ENCODE measurements around the gene PPARD. TPM values are rescaled to one million over a fixed set of nuclear protein-coding genes. Genes with fewer than 3 reads are reported as not detected.

Gene PPARD
- total RNA-seq, 1 donor: 8.1 TPM

- H3K4me3 ChIP-seq (ENCODE audit: low read length): no peak overlapping the region
- H3K27me3 ChIP-seq (ENCODE audit: insufficient read depth, low read length): no peaks in the 10 kb centered on the region
- H3K9me3 ChIP-seq (ENCODE audit: low read depth, low read length): no peaks in the 10 kb centered on the region
- peaks cover 16% of the 10 kb centered on the region for H3K4me1 ChIP-seq (ENCODE audit: insufficient read depth, low read length)
Observed at GRCh38 chr6:35359744-35360348, 17.5 kb downstream of the PPARD start.

- Histone ChIP-seq H3K4me3 (ENCODE audit: low read length) (no peak overlapping the region), H3K9me3 (ENCODE audit: low read depth, low read length) (no peaks in the 10 kb centered on the region), H3K4me1 (ENCODE audit: insufficient read depth, low read length) (peaks cover 16% of the 10 kb centered on the region), H3K27me3 (ENCODE audit: insufficient read depth, low read length) (no peaks in the 10 kb centered on the region)
Observed at GRCh38 chr6:35360349-35361138, 18.2 kb downstream of the PPARD start.

GRCh38 chr6:35362200-35362599 lies 19.8 kb downstream of the PPARD start:
- H3K4me1 ChIP-seq (ENCODE audit: insufficient read depth, low read length): peaks cover 16% of the 10 kb centered on the region
- H3K9me3 ChIP-seq (ENCODE audit: low read depth, low read length): no peaks in the 10 kb centered on the region
- no peaks in the 10 kb centered on the region for H3K27me3 ChIP-seq (ENCODE audit: insufficient read depth, low read length)
- no peak overlapping the region for H3K4me3 ChIP-seq (ENCODE audit: low read length)

- H3K27me3 ChIP-seq (ENCODE audit: insufficient read depth, low read length): no peaks in the 10 kb centered on the region
- H3K4me1 ChIP-seq (ENCODE audit: insufficient read depth, low read length): peaks cover 21% of the 10 kb centered on the region
- no peak overlapping the region for H3K4me3 ChIP-seq (ENCODE audit: low read length)
Observed at GRCh38 chr6:35363293-35363750, 21.0 kb downstream of the PPARD start.

GRCh38 chr6:35365594-35366203 lies 23.3 kb downstream of the PPARD start:
- Histone ChIP-seq H3K4me3 (ENCODE audit: low read length) (no peak overlapping the region), H3K9me3 (ENCODE audit: low read depth, low read length) (no peaks in the 10 kb centered on the region), H3K4me1 (ENCODE audit: insufficient read depth, low read length) (peaks cover 45% of the 10 kb centered on the region), H3K27me3 (ENCODE audit: insufficient read depth, low read length) (no peaks in the 10 kb centered on the region)

More at GRCh38 chr6:35363293-35363750, 21.0 kb downstream of the PPARD start:
- no peaks in the 10 kb centered on the region for H3K9me3 ChIP-seq (ENCODE audit: low read depth, low read length)

- Histone ChIP-seq H3K4me3 (ENCODE audit: low read length) (no peak overlapping the region), H3K27me3 (ENCODE audit: insufficient read depth, low read length) (no peaks in the 10 kb centered on the region), H3K9me3 (ENCODE audit: low read depth, low read length) (no peaks in the 10 kb centered on the region), H3K4me1 (ENCODE audit: insufficient read depth, low read length) (peaks cover 50% of the 10 kb centered on the region)
Observed at GRCh38 chr6:35366204-35366596, 23.8 kb downstream of the PPARD start.

GRCh38 chr6:35367646-35368037 lies 25.3 kb downstream of the PPARD start:
- Histone ChIP-seq H3K4me1 (ENCODE audit: insufficient read depth, low read length) (peaks cover 59% of the 10 kb centered on the region), H3K4me3 (ENCODE audit: low read length) (no peak overlapping the region), H3K27me3 (ENCODE audit: insufficient read depth, low read length) (no peaks in the 10 kb centered on the region)

GRCh38 chr6:35368038-35368887 lies 25.9 kb downstream of the PPARD start:
- Histone ChIP-seq H3K27me3 (ENCODE audit: insufficient read depth, low read length) (no peaks in the 10 kb centered on the region), H3K4me1 (ENCODE audit: insufficient read depth, low read length) (peaks cover 56% of the 10 kb centered on the region), H3K4me3 (ENCODE audit: low read length) (no peak overlapping the region), H3K9me3 (ENCODE audit: low read depth, low read length) (no peaks in the 10 kb centered on the region)

More at GRCh38 chr6:35367646-35368037, 25.3 kb downstream of the PPARD start:
- no peaks in the 10 kb centered on the region for H3K9me3 ChIP-seq (ENCODE audit: low read depth, low read length)

GRCh38 chr6:35370124-35370741 lies 27.9 kb downstream of the PPARD start:
- Histone ChIP-seq H3K4me3 (ENCODE audit: low read length) (no peak overlapping the region), H3K9me3 (ENCODE audit: low read depth, low read length) (no peaks in the 10 kb centered on the region), H3K4me1 (ENCODE audit: insufficient read depth, low read length) (peaks cover 52% of the 10 kb centered on the region), H3K27me3 (ENCODE audit: insufficient read depth, low read length) (no peaks in the 10 kb centered on the region)

GRCh38 chr6:35370785-35371493 lies 28.6 kb downstream of the PPARD start:
- Histone ChIP-seq H3K9me3 (ENCODE audit: low read depth, low read length) (no peaks in the 10 kb centered on the region), H3K4me3 (ENCODE audit: low read length) (no peak overlapping the region), H3K27me3 (ENCODE audit: insufficient read depth, low read length) (no peaks in the 10 kb centered on the region), H3K4me1 (ENCODE audit: insufficient read depth, low read length) (peaks cover 56% of the 10 kb centered on the region)

GRCh38 chr6:35371494-35372262 lies 29.3 kb downstream of the PPARD start:
- Histone ChIP-seq H3K27me3 (ENCODE audit: insufficient read depth, low read length) (no peaks in the 10 kb centered on the region), H3K4me1 (ENCODE audit: insufficient read depth, low read length) (peaks cover 64% of the 10 kb centered on the region), H3K9me3 (ENCODE audit: low read depth, low read length) (no peaks in the 10 kb centered on the region), H3K4me3 (ENCODE audit: low read length) (no peak overlapping the region)

- Histone ChIP-seq H3K4me3 (ENCODE audit: low read length) (no peak overlapping the region), H3K9me3 (ENCODE audit: low read depth, low read length) (no peaks in the 10 kb centered on the region), H3K4me1 (ENCODE audit: insufficient read depth, low read length) (peaks cover 73% of the 10 kb centered on the region), H3K27me3 (ENCODE audit: insufficient read depth, low read length) (no peaks in the 10 kb centered on the region)
Observed at GRCh38 chr6:35372633-35373032, 30.3 kb downstream of the PPARD start.

GRCh38 chr6:35376281-35376680 lies 33.9 kb downstream of the PPARD start:
- no peaks in the 10 kb centered on the region for H3K9me3 ChIP-seq (ENCODE audit: low read depth, low read length)
- H3K4me1 ChIP-seq (ENCODE audit: insufficient read depth, low read length): peaks cover 50% of the 10 kb centered on the region
- no peak overlapping the region for H3K4me3 ChIP-seq (ENCODE audit: low read length)

More at GRCh38 chr6:35376281-35376680, 33.9 kb downstream of the PPARD start:
- no peaks in the 10 kb centered on the region for H3K27me3 ChIP-seq (ENCODE audit: insufficient read depth, low read length)

All from mononuclear cell (primary cell).